GM21717 (cell line): ENCODE results near the gene CERK.
A peak's percentile ranks its signal among the peaks of the same experiment; 100 is the strongest.
"Not testable (repeated sequence)": the region's sequence is repeated elsewhere in the genome, so short reads cannot be mapped to it uniquely, and the experiment has no call there.

Experiments used
- ATAC-seq: cut with Tn5 transposase; IDR thresholded peaks from one replicate; pipeline ENCODE4 v1.9.1; 2021; ENCODE audit warnings: mild to moderate bottlenecking, moderate library complexity; ENCODE audit not compliant: unreplicated experiment

The CERK gene

GRCh38 chr22:46737976-46738646 lies at the start of gene CERK:
Gene CERK, minus strand, starts transcription at chr22:46738252. Its CDS starts 104 bp downstream, at chr22:46738148.
- no peak for ATAC-seq

- ATAC-seq: no peak
These were observed 45.7 kb upstream of the CERK start for GRCh38 chr22:46783721-46784120.

- ATAC-seq: not testable (repeated sequence)
These were observed 44.1 kb upstream of the CERK start for GRCh38 chr22:46782200-46782599.

GRCh38 chr22:46781291-46781690 lies 43.2 kb upstream of the CERK start:
- no peak for ATAC-seq

GRCh38 chr22:46780453-46780852 lies 42.4 kb upstream of the CERK start:
- no peak for ATAC-seq

DNA sequence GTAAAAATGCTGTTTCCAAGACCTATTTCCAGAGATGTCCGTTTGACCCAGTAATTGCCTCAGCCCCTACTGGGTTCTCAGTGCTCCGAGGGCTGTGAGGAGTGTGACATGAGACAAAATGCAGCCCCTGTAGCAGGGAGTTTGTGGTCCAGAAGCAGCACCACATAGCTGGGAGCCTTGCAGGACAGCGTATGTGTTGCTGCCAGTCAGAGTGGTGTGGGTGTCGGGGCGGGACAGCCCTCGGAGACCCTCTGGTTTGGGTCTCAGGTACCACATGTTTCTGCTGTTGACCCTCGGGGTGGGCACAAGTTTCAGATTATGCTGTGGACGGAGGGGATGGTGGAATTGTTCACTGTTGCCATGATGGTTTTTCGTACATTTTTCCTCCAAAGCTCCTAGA lies 41.6 kb upstream of the CERK start:
- ATAC-seq: no peak

- no peak for ATAC-seq
These were observed 41.0 kb upstream of the CERK start for GRCh38 chr22:46779023-46779422.

DNA sequence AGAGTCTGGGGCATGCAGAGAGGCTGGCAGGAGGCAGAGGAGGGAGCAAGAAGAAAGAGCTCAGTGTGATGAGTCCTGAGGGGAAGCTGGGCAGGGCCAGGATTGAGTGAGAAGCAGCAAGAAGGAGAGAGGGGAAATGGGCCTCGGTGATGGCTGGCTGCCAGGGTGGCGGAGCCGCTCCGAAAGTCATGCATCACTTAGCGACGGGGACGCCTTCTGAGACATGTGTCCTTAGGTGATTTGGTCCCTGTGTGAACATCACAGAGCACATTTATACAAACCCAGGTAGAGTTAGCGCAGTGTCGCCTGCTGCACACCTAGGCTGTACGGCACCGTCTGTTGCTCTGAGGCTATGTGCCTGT lies 39.5 kb upstream of the CERK start:
- ATAC-seq: no peak

DNA sequence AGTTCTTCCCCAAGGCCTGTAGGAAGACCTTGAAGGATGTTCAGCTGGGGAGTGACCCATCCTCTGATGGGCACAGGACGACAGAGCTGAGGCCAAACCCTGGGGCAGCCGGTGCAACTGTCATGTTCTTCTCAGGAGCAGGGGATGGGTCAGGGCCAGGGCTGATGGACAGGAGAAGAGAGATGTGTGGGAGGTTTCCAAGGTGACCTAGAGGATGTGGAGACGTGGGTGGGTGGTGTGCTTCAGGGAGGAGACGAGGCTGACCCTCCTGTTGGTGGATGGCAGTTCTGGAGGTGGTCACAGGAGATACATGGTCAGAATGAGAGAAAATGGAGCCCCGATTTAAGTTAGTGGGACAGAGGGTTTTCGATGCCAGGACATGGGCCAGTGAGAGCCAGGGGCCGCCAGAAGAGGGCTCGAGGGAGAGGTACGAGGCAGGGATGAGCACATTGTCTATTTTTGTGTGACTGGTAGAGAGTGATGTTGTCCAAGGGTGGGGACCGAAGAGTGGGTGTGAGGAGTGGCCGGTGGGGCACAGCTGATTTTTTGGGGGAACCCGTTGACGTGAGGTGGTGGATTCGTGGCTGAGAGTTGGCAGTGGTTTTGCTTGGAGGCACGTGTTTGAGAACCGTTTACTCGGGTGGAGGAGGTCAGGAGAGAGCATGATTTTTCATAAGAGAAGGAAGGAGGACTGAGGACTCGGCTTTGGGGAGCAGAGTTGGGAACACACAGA lies 39.0 kb upstream of the CERK start:
- ATAC-seq: no peak

GRCh38 chr22:46775850-46776826 lies 38.1 kb upstream of the CERK start:
- no peak for ATAC-seq

DNA sequence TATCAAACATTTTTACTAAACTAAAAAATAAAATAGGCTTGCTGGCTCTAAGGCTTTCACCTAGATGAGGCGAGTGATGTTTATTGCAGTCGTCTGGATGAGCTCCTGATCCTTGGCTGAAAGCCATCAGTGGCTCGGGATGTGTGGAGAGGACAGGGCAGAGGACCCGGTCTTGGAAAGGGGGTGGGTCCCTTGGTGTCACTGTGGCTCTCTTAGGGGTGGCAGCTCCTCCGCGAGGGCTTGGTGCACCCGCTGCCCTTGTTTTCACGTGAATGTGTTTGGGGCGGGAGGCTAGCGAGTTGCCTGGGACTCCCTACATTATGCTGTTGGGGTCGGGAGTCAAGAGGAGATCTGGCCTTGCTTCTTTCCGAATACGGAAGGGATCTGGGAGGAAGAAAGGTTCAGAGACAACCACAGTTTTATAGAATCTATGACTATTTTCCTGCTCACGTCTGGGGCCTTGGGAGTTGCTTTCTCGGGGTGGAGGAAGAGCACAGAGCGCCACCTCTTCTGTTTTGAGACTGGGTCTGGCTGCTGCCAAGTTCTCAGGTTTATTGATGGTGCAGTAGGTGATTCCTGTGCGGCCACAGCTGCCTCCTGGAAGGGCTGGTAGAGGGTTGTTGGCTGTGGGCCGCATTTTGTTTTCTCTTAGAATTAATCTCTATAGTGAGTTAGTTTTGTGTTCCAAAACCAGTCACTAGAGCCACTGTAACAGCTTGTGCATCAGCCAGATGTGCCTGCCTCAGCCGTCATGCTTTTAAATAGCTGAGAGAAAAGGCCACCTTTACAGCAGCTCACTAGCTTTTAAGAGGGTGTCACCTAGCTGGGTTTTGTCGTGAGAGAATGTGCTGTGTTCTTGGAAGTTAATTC lies 37.2 kb upstream of the CERK start:
- no peak for ATAC-seq

GRCh38 chr22:46774253-46774979 lies 36.4 kb upstream of the CERK start:
- ATAC-seq: peak; percentile 37

- ATAC-seq: no peak
These were observed 35.0 kb upstream of the CERK start for GRCh38 chr22:46773076-46773475.

GRCh38 chr22:46770726-46771125 lies 32.7 kb upstream of the CERK start:
- ATAC-seq: no peak

- ATAC-seq: no peak
These were observed 32.1 kb upstream of the CERK start for GRCh38 chr22:46770151-46770641.

- no peak for ATAC-seq
These were observed 31.7 kb upstream of the CERK start for GRCh38 chr22:46769706-46770105.

DNA sequence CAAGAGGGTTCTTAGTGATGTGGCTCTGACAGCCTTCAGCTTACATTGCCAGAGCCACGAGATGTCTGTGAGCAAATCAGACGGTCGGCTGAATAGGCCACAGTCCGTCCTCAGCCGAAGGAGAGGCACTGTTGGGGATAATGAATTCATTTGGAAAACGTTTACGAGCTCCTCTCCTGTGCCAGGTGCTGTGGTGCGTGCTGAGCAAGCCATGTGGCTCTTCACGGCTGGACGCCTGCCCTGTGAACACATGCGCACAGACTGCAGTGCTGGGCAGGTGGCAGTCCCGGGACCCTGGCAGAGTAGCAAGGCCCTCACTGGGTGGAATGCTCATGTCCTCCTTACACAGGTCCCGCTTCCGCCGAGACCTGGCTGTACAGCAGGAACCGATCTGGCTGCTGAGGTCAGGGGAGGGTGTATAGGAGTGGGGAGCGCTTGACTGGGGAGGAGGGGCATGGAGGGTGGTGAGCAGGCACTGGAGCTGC lies 31.2 kb upstream of the CERK start:
- ATAC-seq: no peak

DNA sequence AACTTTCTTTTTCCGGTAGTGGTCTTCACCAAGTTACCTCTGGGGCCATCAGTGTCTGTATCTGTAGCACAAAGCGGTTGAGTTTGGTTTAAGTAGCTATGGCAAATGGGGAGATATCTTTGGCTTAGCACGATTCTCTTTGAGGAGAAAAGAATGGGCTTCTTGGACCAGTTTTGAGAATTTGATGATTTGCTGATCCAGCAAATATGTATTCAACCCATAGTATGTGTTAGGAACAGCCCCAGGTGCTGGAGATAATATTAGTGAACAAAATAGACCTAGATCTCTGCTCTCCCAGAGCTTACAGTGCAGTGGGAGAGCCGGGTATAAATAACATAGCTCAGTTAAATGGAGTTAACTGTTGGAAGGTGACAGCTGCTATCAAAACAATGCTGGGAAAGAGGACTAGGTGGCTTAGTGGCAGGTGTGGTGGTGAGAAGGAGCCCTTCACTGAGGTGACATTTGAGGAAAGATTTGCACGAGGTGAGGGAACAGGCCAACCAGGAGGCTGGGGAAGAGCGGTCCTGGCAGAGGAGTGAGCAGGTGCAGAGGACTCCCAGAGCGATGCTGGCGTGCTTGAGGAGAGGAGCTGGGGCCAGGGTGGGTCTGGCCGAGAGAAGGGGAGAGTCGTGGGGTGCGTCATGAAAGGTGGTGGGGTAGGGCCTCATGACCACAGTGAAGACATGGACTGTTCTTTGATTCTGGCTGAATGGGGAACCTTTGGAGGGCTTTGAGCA lies 29.4 kb upstream of the CERK start:
- ATAC-seq: no peak

- ATAC-seq: no peak
These were observed 28.6 kb upstream of the CERK start for GRCh38 chr22:46766611-46767010.
